Kasumi-1 (cell line): Measurements from ENCODE around the gene USH1C.

ENCODE experiments used
- DNase-seq, 2 experiments: peaks; one replicate each; lab custom pipeline; 2025; lab: John Stamatoyannopoulos, UW

Gene USH1C

DNA sequence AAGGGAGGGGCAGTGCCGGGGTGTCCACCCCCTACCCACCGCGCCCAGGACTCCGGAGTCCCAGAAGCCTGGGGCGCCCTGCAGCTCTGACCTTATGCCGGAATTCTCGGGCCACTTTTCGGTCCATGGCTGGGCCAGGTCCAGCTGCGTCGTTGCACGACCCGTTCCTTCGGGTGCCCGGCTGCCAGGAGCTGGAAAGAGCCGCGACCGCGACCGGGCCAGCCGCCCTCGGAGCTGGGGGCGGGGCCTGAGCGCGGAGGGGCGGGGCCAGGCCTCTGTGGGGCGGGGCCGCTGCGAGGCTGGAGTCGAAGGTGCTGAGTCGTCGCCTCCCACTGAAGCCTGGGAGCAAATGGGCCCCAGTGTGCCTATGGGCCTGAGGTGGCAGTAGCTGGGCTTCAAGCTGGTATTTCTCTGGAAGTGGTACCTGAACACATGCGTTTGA is at the start of gene USH1C:
TSS of gene USH1C (minus strand) at position 236 of the 442 bp plus-strand sequence. CDS start at position 127, 109 bp downstream.
- DNase-seq: no peak

DNA sequence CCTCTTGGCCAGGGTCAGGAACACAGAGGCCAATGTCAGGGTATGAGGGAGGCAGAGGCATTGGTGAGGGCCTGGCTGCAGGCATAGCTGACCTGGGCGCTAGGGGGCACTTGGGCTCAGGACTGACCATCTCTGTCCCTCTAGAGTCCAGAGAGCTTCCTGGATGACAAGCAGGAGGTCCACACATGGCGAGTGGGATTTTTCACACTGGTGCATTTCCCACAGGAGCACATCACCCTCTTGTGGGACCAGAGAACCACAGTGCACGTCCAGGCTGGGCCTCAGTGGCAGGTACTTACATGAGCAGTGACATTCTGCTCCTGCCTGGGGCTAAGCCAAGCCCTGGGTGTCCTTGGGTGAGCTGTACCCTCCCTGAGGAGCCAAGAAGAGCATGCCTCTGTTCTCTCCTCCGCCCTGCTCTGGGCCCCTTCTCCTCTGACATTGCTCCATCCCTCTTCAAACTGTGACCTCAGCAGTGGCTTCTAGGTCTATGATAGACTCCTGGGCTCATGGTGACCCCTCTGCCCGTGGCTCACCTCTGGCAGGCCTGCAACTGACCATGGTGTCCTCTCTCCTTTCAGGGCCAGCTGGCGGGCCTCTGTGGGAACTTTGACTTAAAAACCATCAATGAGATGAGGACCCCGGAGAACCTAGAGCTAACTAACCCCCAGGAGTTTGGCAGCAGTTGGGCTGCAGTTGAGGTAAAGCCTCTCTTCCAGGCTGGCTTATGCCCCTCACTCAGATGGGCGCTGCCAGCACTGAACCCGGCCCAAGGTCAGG is 49.4 kb upstream of the USH1C start:
- no peak for DNase-seq

DNA sequence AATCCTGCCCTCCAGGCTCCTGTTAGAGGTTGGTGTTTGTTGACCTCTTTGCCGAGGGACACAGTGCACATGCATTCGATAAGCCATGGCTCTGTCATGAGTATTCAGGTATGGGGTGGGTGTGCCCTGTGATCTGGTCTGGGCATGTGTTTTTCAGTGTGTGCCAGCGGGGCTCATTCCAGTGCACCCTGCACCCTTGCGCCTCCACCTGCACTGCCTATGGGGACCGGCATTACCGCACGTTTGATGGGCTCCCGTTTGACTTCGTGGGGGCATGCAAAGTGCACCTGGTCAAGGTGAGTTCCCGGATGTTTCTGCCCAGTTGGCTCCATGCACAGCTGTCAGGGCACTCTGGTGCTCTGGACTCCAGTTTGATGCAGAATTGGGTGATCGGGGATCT is 47.1 kb upstream of the USH1C start:
- no peak for DNase-seq

DNA sequence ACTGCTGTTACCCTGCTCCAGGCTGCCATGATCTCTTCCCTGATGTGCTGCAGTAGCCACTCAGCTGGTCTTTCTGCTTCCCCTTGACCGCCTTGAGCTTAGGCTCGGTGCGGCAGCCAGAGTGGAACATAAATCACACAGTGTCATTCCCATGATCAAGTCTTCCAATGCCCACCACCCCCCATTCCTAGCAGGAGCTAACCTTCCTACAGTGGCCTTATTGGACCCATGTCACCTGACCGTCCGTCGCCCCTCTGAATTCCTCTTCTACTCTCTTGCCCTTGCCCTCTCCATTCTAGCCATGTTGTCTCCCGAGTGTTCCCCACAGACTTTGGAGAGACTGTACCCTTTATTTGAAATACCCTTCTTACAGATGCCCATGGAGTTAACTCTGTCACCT is 46.2 kb upstream of the USH1C start:
- DNase-seq: no peak

DNA sequence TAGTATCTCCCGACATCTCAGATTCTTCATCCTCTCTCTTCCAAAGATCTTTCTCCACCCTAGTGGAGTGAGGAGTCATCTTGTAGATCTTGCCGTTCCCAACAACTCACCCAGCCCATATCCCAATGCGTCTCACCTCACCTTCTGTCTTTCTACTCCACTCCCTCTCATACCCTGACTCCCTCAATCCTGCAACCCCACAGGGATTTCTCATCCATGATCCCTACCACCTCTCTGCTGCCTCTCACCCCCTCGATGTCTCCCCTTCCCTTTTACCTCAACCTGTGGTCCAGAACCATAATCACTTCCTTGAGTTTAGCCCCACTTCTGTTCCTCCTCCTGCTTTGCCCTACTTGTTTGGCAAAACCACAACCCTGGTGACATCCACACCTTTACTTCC is 44.5 kb upstream of the USH1C start:
- DNase-seq: no peak

DNA sequence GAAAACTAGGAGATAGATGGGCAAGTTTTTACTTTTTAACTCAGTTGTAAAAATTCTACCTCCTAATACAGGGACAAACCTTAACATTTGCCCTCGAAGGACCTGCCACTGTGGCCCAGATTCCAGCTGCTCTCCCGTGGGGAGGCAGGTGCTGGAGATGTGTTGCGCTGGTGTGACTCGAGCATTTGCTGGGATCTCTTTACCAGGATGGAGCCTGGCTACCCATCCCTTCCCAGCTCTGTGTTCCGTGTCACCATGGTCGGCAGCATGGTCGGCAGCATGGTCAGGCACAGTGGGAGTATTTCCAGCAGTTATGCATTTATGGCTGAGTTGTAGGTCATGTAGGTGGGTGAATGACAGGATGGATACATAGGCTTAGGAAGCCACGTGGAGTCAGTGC is 44.0 kb upstream of the USH1C start:
- no peak for DNase-seq

DNA sequence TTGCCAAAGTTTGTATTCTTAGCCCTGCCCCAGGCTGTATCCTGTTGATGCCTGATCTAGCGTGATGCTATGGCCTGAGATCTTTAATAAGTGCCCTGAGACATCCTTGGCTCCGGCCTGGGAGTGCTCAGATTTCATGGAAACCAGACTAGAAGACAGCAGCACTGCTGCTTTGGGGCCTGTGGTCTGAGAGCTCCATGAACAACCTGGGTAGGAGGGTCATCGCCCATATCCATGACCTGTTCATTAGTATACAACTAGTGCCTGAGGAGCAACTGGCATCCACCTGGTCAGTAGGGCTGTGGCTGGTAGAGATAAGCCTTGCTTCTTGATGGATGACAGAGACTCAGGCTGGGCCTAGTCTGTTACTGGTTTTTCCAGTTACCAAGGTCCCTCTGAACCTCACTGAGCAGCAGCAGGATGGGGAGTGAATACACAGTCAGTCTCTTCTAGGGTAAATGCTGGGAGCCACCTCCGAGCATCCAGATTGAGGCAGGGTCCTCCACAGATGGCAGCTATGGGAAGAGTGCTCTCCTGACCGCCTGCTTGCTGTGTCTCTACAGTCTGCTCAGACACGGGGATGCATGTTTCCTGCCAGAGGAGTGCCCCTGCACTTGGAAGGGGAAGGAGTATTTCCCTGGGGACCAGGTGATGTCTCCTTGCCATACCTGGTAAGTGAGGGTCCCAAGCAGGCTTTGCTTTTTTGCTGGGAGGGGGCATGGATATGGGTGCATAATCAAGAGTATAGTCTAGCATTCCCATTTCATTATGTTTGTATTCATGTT is 41.9 kb upstream of the USH1C start:
- no peak for DNase-seq

DNA sequence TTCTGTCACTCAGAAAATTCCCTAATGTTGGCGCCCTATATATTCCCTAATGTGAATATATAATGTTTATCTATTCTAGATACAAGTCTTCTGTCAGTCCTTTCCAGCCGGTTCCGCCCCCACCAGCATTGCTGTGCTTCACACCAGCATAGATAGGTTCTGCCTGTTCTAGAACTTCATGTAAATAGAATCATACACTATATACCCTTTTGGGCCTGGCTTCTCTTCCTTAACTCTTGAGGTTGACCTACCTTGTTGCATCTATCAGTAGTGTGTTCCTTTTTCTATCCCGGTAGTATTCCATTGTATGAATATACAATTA is 37.5 kb upstream of the USH1C start:
- no peak for DNase-seq

DNA sequence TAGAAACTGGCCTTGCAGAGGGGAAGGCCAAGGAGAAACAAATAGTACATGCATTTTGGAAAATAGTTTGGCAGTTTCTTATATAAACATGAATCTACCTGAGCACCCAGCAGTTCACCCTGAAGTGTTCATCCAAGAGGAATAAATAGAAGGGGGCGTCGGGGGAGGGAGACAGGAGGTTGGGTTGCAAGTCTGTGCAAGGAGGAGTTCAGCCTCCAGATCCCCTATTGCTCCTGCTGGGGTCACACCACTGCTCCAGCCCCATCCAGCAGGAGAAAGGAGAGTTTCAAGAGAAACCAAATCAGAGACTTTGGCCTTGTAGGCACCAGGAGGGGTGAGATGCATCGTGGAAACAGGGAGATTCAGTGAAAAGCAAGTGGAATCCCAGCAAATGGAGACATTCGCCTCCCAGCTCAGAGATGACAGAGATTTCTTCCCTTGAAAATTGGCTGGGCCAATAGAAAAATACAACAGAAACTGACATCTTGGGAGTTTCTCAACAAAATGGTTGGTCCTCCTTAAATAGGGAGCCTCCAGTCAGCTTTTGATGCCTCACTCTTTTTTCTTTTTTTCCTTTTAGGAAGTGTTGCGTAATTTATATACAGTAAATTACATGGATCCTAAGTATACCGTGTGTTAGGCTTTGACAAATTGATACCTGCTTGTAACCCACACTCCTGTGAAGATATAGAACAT is 37.0 kb upstream of the USH1C start:
- no peak for DNase-seq

DNA sequence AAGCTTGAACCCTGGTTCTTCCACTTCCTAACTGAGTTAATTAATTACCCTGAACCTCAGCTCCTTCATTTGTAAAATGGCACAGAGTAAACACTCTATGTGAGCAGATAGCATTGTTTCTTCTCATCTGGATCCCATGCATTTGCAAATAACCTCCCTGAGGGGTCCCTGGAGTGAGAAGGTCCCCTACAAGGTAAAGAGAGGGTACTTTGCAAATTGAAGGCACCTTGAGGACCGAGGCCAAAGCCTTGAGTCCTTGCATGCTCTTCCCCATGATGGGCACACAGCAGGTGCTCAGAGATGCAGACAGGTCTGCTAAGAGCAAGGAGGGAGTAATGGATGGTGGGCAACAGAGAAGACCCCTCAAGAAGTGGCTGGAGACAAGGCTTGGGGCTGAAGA is 36.1 kb upstream of the USH1C start:
- no peak for DNase-seq

DNA sequence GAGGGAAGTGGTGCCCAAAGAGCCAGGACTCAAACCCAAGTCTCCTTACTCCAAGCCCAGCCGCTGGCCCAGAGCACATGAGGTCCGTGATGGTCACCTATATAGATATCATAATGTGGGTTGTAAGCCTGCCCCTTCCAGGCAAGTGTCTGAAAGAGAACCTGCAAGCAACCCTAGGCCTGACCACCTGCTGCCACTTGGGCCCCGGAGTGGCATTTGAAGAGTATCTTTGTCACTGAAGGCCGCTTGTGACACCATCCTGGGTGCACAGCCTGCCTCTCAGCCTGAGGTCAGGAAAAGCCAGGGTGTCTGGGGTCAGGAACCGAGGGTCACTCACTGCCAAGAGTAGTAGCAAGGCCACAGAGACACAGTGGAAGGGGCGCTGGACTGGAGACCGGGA is 35.2 kb upstream of the USH1C start:
- no peak for DNase-seq

DNA sequence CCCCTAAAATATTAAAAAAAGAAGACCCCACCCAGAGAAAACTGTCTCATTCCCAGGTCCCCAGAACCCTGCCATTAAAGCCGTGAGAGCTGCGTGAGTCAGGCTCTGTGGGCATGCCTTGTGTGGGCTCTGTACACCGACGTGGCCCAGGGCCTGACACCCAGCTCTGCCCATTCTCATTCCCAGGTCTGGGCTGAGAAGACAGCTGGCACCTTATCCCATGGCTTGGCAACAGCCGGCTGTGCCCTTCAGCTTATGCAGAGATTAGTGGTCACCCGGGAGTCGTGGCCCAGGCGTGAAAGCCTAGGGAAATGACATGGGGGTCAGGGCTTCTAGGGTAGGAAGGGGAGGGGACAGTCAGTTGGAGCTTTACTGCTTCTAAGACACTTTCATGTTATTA is 34.7 kb upstream of the USH1C start:
- DNase-seq: no peak

DNA sequence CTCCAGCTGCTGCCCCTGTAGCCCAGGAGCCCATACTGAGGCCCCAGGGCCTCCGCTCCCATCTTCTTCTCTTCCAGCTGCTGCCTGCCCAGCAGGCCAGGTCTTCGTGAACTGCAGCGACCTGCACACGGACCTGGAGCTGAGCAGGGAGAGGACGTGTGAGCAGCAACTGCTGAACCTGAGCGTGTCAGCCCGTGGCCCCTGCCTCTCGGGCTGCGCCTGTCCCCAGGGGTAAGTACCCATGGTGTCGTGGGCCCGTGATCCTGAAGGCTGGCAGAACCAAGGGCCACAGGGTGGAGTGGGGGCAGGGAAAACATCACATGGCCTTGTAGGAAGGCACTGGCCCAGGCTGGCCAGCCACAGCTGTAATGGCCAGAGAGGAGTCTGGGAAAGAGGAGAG is 34.1 kb upstream of the USH1C start:
- no peak for DNase-seq

DNA sequence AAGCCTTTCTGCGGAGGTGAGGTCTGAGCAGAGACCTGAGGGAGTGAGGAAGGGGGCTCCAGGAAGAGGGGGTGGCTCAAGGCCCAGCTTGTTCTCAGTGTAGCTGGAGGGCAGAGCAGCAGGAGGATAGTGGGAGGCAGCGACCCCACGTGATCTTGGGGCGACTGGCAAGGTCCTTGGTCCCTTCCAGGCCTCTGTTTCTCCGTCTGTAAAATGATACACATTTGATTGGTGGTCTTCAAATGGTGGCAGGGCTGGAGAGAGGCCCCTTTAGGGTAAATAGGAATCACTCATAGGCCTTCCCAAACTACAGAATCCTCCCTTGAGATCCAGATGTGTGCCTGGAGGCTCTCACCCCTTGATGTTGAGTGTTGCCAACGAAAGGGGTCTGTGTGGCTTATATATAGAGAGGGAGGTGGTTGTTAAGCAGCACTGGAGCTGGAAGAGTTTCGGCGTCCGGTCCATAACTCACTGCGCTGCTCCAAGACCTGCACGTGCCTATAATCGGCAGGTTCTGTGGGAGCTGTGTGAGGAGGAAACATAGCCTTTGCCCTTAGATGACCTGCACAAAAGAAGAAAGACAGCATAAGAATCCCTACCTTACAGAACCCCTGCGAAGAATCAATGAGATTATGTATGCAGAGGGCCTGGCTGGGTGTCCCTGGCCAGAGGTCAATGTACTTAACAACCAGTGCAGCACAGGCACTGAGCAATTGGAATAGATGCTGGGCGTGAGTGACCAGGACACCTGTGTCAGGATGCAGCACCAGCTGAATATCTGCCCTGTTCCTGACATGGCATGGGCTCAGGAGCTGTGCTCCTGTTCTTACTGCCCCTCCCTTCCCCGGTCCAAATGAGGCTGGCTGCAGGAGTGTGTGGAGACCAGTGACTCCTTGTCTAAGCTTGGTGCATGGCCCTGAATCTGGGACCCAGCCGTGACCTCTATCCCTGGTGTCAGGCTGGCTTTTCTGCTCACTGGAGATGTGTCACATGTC is 31.5 kb upstream of the USH1C start:
- no peak for DNase-seq

DNA sequence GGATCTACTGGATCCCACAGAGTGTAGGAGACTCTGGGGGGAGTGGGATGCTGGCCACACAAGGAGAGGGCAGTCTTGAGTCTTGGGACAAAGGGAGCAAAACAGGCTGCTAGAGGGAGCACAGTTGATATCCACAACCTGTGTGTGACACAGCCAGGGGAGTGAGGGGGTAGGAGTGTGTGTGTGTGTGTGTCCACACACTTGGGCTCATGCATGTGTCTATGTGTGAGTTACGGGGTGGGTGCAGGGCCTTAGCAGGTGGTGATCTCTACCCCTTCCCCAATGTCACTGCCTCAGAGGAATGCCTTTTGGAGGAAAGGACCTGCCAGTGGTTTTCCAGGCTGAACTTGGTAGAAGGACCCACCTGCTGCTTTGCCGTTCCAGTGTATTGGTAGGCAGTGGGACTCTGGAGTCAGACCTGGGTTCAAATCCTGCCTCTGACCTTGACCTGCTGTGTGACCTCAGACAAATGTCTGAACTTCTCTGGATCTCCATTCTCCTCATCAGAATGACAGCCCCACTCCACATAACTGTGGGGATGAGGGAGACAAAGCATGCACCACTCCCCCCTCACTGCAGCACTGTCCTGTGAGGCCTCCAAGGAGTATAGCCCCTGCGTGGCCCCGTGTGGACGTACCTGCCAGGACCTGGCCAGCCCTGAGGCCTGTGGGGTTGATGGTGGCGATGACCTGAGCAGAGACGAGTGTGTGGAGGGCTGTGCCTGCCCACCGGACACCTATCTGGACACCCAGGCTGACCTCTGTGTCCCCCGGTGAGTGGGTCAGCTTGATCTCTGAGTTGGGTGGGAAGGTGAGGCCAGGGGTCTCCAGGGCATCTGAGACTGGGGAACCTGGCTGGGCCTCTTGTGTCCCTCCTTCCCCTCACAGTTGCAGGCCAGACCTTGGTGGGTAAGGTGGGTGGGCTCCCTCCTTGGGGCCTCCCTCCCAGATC is 30.2 kb upstream of the USH1C start:
- no peak for DNase-seq

DNA sequence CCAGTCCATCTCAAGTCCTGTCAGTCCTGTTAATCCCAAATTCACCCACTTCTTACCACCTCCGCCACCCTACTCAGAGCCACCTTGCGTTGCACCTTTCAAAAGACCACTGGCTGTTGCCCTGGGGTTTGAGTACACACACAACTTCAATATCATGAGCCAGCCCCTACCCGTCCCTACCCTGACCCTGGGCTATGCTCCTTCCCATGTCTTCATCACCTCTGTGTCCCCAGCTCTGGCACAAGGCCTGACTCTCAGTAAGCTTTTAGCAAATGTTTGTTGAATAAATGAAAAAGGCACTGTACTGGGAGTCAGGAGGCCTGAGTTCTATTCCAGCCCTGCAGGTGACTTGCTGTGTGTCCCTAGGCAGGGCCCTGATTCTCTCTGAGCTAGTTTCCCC is 29.3 kb upstream of the USH1C start:
- DNase-seq: no peak

DNA sequence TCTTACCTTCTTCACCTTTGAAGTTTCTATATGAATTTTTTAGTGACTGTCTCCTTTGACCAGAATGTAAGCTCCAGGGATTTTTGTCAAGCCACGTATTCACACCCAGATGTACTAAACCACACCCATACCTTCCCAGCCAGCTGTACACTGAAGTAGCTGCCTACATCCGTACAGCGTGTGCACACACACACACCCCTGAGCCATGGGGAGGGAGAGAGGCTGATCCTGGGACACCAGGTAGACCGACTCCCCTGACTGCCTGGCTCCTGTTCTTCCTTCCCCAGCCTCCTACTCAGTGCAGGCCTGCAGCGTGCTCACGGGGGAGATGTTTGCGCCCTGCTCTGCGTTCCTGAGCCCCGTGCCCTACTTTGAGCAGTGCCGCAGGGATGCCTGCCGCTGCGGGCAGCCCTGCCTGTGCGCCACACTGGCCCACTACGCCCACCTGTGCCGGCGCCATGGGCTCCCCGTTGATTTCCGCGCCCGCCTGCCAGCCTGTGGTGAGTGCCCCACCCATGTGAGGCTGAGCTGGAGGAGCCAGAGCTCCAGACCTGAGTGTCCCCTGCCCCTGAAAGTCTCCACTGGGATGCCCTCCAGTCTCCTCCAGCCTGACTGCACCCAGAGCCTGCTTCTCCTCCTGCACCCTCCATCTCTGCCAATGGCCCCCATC is 28.7 kb upstream of the USH1C start:
- no peak for DNase-seq

DNA sequence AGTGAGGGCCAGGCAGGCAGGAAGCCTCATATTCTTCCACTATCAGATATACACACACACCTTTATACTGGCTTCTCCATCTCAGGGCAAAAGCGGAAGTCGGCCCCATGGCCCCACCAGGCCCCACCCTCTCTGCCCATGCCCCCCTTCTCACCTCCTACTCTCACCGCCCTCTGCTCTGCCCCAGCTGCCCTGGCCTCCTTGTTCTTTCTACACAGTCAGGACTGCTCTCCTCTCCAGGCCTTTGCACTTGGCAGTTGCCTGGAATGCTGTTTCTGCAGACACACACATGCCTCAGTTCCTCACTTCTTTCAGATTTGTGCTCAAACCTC is 28.1 kb upstream of the USH1C start:
- DNase-seq: no peak

DNA sequence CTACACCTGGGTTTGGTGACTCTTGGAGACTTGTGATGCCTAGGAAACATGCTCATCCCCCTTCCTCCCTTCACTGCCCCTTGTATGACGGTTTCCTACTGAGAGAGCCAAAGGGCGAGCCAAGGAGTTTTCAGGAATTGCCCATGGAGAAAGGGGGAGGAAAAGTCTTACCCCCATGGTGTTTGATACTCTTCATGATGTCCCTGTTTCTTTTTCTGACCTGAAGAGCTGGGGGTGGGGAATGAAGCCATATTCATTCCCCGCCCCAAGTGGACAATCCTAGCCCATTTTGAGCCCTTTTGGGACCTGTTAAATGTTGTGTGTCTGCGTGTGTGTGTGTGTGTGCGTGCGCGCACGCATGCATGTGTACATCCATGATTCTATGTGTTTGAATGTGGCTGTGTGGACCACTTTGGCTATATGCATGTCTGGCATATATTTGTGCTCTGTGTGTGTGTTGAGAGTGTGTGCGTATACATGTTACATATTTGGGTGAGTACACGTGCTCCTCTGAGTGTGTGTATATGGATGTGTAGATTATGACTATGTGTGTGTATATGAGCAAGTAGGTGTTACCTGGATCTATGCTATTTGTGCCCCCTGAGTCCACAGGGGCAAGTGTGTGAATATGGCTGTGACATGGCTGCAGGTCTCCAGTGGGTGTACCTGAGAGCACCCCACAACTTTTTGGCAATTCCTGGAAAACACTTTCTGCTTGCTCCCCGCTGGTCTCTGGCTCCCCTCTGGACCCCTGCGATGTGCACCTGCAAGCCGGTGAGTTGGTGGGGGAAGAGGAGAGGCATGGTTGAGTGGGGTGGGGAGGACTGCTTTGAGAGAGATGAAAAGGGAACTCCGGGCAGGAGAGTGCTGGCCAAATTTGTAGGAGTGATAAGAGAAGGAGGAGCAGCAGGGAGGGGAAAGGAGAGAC is 27.5 kb upstream of the USH1C start:
- DNase-seq: no peak
